KBM-7 (cell line): ENCODE data around the gene NAT14.

Source experiments
- DNase-seq: peaks from one replicate; pipeline ENCODE4 v3.0.0-alpha.2; 2015
- in situ Hi-C: fragments of 300-500 bp; cut with MboI; formaldehyde crosslinking; loops from 2 replicates; pipeline ENCODE4 v1.14.3; 2020; ENCODE audit warnings: low sequenced_read_pairs, low pct_unique_long_range_greater_than_20kb, mixed read lengths

The NAT14 gene

DNA sequence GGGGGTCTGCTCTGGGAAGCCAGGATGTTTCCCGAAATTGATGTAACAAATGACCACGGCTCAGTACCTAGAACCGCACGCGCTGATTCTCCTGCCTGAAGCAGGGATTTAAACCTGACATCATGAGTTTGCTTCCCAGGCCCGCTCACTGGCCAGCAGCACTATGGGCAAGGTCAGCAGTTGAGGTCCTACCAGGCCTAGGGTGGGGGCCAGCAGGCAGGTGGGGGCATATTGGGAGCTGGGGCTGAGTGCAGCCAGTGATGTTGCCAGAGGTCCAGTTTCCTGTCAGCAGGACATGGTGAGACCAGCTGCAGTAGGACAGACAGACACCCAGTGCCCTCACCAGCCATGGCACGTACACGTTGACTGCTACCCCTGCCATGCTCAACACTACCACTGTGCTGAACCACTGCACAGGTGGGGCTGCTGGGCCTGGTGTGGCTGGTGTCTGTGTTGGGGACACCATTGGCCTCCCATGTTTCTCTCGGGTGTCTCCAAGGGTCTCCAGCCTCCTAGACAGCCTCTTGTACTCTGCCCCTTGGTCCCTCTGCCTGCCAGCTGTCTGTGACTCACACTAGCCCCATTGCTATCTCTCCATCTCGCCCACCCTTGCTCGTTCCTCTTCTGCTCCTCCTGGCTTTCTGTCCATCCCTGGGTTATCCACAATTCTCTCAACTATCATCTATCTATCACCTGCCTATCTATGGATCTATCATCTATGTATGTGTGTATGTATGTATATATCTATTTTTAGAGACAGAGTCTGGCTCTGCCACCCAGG is 19.3 kb upstream of the NAT14 start:
- in situ Hi-C loops = no loop called here
- DNase-seq = no peak

DNA sequence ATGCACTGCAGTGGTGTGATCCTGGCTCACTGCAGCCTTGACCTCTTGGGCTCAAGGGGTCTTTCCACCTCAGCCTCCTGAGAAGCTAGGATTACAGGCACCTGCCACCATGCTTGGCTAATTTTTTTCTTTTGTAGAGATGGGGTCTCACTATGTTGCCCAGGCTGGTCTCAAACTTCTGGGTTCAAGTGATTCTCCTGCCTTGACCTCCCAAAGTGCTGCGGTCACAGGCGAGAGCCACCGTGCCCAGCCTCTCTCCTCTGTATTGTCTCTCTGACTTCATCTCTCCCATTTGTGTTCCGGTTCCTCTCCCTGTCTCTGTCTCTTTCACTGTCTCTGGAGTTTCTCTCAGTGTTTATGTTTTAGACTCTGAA is 18.8 kb upstream of the NAT14 start:
- in situ Hi-C loops = no loop called here
- no peak for DNase-seq

DNA sequence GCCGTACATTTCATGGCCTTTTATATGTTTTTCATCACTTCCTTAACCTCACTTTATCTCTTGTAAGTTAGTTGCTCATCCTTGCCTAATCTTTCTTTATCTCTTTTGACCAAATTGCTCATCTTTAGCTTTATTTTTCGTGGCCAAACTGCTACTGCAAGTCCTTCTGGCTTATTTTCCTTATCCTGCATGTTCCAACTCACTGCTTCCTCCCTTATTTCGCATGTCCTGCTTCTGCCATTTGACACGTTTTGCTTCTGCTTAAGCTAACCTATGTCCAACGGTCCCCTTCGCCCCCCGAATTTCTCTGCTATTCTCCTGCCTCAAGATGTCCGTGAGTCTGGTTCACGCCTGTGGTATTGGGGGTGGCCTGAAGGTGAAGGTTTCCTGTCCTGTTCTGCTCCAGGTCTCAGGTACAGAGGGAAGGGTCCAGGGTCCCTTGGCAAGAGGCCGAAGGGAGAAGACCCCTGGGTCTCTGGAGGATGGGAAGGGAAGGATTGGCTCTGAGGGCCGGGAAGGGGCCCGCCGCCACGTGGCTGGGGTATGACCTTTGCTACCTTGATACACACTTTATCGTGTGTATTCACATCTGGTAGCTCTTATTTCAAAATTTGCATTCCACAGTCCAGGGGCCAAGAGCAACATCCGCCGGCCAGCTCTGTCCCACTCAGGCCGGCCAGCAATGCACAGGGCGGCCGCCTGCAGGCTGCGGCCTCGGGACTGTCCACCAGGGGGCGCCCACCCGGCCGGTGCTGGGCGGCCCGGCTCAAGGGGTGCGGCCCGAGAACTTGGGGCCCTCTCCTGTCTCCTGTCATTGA is 17.5 kb upstream of the NAT14 start:
- in situ Hi-C loops = no loop called here
- DNase-seq = peak; percentile 45

DNA sequence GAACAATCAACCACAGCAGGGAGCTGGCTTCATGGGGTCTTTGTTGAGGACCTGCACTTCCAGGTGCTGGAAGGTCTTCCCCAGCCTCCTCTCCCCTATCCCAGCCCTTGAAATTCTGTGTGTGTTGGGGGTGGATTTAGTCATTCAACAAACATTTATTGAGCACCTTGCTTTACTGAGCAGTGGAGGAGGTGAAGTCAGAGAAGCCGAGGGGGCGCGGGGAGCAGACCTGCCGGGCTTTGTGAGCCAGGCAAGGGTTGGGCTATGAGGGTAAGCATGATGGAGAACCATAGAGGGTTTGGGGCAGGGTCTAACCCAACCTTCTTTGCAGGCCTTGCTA is 17.0 kb upstream of the NAT14 start:
- no peak for DNase-seq
- in situ Hi-C loops = no loop called here

DNA sequence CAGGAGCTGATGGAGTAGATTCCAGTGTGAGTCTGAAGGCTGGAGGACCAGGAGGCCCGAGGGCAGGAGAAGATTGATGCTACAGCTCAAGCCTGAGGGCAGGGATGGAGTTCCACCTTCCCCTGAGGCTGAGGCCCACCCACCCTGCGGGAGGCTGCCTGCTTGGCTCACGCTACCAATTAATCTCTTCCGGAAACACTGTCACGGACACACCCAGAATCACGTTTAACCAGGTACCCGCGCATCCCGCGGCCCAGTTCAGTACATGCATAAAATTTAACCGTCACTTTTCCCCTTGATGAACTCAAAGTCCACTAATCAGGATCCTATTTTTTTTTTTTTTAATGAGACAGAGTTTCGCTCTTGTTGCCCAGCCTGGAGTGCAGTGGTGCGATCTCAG is 13.7 kb upstream of the NAT14 start:
- in situ Hi-C loops = no loop called here
- no peak for DNase-seq

DNA sequence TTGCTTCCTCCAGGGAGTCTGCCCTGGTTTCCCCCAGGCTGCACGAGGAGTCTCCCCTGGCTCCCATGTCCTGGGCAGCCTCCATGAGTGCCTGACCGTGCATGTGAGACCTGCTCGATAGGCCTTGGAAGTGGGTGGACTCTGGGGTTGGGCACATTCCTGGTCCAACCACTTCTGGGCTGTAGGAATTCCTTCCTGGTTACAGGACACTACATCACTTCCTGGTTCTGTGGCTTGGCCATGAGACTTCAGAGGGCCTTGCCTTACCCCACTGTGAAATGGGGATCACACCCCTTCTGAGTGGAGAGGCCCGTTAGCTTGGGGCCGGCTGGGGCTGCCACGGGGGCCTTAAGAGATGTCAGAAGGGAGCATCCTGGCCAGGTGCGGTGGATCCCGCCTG is 12.5 kb upstream of the NAT14 start:
- in situ Hi-C loops = no loop called here
- DNase-seq = no peak

DNA sequence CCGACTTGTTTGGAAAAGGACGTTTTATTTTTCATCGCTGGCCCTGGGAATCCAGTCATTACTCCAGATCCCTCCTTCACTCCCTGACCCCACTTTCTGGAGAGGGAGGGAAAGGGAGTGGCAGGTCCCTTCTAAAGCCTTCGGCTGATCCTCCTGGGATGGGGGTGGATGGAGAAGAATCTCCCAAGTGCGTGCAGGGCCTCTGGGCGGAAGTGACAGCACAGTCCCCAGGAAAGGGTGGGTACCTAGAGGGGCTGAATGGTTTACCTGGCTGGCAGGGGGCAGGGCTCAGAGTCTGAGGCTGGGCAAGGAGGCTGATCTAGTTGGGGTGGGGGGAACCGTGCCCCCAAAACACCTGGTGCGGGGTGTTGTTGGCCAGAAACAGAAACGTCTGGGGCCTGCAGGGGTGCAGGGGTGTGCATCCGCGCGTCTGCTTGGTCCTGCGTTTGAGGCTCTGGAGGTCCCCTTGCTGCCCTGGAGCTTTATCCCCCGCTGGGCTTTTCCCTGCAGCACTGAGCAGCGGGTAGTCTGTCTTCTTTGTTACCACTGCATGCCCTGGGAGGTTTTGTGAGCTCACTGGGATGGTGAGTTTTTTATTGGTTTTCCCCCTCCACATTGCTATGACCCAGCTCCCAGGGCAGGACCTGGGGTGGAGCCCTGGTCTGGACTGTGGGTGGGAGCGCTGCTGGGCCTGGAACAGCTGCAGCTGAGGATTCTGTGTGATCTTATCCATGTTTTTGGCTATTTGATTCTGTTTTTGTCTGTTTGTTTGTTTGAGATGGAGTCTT is 11.6 kb upstream of the NAT14 start:
- DNase-seq = no peak
- in situ Hi-C loops = no loop called here

DNA sequence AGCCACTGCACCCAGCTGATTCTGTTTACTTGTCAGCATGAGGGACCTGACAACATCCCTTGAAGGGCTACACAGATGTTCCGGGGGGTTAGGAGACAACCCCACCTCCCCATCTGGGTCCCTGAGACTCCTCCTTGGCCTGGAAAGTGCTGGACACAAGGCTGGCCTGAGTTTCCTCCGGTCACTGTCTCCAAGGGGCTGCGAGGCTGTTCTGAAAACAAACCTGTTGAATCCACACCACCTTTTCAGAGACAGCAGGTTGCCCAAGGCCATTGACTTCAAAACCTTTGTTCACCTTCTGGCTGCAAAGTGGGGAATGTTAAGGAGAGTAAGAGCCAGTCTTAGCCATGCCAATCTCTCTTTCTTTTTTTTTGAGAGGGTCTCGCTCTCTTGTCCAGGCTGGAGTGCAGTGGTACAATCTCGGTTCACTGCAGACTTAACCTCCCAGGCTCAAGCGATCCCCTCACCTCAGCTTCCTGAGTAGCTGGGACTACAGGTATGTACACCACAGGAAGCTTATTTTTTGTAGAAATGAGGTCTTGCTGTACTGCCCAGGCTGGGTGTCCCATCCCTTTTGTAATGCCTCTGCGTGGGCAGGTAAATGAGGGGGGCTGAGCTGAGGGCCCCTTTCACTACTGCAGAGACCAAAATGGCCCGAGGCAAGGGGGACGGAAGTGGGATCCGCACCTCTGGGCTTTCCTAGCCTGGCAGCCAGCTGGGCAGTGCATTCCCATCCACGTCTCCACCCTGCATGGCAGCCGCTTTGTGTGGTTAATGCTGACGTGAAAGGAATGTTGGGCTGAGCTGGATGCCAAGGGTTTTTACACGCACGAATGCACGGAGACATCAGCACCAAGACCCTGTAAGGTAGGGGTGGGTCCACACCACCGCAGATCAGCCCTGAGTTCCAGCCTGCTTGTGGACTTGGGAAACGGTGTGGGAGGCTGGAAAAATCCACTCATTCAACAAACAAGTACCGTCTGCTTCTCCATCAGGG is 10.4 kb upstream of the NAT14 start:
- in situ Hi-C loops = no loop called here
- no peak for DNase-seq

DNA sequence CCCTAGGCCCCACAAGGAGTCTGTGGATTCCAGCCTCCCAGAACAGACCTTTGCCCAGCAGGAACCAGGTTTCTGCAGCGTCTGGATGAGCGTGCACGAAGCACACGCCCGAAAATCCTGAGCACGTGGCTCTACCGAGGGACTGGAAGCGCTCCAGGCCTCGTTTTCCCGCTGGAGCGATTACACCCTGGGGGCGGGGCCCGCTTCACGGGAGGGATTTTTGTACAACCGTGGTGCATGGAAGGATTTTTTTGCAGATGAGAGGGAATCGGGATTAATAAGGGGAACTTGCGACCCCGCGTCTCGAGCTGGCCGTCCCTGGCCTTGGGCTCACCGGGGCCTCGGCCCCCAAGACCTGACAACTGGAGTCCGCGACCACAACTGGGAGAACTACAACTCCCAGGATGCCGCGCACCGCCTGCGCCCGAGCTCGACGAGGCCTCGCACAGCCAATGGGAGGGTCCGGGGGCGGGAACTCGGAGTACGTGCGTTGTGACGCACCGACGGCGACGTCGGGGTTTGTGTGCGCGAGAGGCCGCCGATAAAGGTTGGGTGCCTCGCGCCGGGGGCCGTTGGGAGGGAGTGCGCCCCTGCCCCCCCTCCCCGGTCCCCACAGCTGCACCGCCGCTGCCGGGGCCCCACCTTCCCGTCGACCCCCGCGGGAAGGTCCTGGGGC is 8.8 kb upstream of the NAT14 start, which contains the start of gene ZNF628:
TSS of gene ZNF628 (plus strand) at position 518 of the 676 bp plus-strand sequence. CDS start 3,294 bp downstream, outside the sequence.
- peak; percentile 96 for DNase-seq
- in situ Hi-C loops = no loop called here

DNA sequence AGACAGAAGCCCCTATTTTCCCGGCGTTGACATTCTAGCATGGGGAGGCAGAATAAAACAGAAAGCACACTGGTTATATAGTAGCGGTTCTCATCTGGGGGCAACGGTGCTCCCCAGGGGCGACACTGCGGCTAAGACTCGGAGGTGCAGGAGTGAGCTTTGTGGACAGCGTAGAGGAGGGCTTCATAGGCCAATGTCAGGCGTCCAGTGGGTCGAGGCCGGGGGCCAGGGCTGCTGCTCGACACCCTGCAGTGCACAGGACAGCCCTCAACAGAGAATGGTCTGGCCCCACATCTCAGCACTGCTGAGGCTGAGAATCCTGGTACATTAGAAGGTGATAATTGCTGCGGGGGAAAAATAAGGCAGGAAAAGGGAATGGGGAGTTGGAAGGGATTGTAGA is 7.1 kb upstream of the NAT14 start:
- in situ Hi-C loops = no loop called here
- DNase-seq = no peak

DNA sequence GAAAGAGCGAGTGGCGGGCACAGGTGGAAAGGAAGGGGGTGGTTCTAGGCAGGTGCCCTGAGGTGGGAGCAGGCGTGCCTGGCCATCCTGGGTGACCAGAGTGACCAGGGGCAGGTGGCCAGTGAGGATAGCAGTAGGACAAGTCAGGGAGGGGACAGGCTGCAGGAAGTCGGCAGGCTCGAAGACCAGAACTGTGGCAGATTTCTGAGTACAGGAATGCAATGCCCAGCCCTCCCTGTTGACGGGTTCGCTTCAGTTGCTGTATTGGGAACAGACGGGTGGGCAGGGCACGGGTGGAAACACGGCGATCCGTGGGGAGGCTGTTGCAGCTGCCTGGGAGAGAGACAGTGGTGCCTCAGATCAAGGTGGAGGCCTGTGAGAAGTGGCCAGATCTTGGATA is 6.6 kb upstream of the NAT14 start:
- in situ Hi-C loops = no loop called here
- no peak for DNase-seq

DNA sequence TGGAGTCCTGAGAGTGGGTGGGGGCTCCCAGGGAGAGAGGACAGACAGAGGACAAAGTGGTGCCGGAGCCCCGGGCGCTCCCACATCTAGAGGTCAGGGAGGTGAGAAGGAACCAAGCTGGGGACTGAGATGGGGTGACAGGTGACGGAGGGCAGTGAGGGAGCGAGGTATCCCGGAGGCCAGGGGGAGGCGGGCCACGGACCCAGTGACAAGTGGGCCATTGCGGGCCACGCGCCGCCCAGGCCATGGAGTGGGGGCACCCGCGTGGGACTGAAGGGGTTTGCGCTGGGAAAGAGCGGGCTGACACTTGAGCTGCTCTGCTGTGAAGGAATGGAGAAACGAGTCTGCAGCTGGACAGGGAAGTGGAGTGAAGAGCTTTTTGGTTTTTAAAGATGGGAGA is 5.9 kb upstream of the NAT14 start:
- in situ Hi-C loops = no loop called here
- DNase-seq = no peak

DNA sequence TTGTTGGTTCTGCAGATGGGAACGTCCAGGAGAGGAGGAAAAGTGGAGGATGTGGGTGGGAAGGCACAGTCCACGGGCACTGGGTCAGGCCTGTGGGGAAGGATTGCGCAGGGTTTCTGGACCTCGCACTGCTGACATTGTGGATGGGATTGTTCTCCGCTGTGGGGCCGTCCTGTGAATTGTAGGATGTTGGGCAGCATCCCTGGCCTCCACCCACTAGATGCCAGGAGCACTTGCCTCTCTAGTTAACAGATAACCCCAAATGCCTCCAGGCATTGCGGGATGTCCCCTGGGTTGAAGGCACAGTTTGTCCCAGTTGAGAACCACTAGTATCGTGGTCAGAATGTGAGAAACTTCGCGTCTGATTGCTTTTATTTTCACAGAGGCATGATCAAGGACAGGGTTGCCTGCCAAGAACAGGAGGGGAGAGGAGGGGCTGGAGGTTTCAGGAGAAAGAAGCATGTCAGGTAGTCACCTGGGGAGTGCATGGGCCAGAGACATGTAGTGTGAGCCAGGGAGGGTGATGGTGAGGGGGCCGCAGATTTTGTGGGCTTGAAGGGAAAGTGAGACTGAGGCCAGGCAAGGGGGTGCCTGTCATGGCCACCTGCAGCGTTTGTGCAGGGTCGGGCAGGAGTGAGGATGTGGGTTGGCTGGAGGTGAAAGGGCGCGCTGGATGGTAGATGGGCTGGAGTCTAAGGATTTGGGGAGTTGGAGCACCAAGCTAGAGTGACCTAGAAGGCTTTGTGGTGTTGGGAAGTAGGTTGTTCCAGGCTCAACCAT is 5.3 kb upstream of the NAT14 start:
- no peak for DNase-seq
- in situ Hi-C loops = no loop called here

DNA sequence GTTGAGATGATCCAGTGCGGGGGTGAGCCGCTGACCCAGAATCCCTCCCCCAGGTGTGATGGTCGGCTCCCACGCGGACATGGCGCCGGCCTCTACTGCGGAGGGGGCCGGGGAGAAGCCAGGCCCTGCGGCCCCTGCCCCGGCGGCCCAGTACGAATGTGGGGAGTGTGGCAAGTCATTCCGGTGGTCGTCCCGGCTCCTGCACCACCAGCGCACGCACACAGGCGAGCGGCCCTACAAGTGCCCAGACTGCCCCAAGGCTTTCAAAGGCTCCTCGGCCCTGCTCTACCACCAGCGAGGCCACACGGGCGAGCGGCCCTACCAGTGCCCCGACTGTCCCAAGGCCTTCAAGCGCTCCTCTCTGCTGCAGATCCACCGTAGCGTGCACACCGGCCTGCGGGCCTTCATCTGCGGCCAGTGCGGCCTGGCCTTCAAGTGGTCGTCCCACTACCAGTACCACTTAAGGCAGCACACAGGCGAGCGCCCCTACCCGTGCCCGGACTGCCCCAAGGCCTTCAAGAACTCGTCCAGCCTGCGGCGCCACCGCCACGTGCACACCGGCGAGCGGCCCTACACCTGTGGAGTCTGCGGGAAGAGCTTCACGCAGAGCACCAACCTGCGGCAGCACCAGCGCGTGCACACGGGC is 3.7 kb upstream of the NAT14 start:
- in situ Hi-C loops = no loop called here
- DNase-seq = no peak

DNA sequence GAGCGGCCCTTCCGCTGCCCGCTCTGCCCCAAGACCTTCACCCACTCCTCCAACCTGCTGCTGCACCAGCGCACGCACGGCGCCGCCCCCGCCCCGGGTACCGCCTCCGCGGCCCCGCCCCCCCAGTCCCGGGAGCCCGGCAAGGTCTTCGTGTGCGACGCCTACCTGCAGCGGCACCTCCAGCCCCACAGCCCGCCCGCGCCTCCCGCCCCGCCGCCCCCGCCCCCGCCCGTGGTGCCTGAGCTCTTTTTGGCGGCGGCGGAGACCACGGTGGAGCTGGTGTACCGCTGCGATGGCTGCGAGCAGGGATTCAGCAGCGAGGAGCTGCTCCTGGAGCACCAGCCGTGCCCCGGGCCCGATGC is 3.2 kb upstream of the NAT14 start:
- no peak for DNase-seq

DNA sequence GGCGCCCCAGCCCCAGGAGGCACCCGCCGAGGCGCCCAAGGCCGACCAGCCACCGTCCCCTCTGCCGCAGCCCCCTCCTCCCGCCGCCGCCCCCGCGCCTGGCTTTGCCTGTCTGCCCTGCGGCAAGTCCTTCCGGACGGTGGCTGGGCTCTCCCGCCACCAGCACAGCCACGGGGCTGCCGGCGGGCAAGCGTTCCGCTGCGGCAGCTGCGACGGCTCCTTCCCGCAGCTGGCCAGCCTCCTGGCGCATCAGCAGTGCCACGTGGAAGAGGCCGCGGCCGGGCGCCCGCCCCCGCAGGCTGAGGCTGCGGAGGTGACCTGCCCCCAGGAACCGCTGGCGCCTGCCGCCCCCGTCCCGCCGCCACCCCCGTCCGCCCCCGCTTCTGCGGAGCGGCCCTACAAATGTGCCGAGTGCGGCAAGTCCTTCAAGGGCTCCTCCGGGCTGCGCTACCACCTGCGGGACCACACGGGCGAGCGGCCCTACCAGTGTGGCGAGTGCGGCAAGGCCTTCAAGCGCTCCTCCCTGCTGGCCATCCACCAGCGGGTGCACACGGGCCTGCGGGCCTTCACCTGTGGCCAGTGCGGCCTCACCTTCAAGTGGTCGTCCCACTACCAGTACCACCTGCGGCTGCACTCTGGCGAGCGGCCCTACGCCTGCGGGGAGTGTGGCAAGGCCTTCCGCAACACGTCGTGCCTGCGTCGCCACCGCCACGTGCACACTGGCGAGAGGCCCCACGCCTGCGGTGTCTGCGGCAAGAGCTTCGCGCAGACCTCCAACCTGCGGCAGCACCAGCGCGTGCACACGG is 2.6 kb upstream of the NAT14 start:
- in situ Hi-C loops = no loop called here
- no peak for DNase-seq

More for the DNA sequence above, 3.2 kb upstream of the NAT14 start:
- in situ Hi-C loops = no loop called here
